Activated gamma-delta T cell treated with Interleukin-2 at 50 U/mL for 16 hours (primary cell): Measurements from ENCODE around the gene LAMB4.

Experiments used
- DNase-seq: peaks from one replicate; pipeline ENCODE4 v3.0.0-alpha.2; 2020

Gene LAMB4

GRCh38 chr7:107989618-107990373, 140.4 kb downstream of the LAMB4 start:
- DNase-seq, result no peak

- DNase-seq, result no peak
Observed at GRCh38 chr7:107982918-107983389, 147.2 kb downstream of the LAMB4 start.

GRCh38 chr7:107982042-107982840, 147.9 kb downstream of the LAMB4 start:
- DNase-seq, result no peak

GRCh38 chr7:107981466-107981865, 148.7 kb downstream of the LAMB4 start:
- no peak for DNase-seq

- no peak for DNase-seq
Observed at GRCh38 chr7:107980671-107981190, 149.4 kb downstream of the LAMB4 start.

- no peak for DNase-seq
Observed at GRCh38 chr7:107980171-107980570, 150.0 kb downstream of the LAMB4 start.

GRCh38 chr7:107978815-107979408, 151.2 kb downstream of the LAMB4 start:
- no peak for DNase-seq

GRCh38 chr7:107977048-107977447, 153.1 kb downstream of the LAMB4 start:
- DNase-seq, result no peak

- no peak for DNase-seq
Observed at GRCh38 chr7:107976620-107977019, 153.5 kb downstream of the LAMB4 start.

GRCh38 chr7:107975394-107976013, 154.7 kb downstream of the LAMB4 start:
- DNase-seq, result no peak

- no peak for DNase-seq
Observed at GRCh38 chr7:107973861-107974260, 156.3 kb downstream of the LAMB4 start.
